CD14-positive monocyte (primary cell): Measurements from ENCODE around the gene GALT. TPM values are rescaled to one million over a fixed set of nuclear protein-coding genes. Genes with fewer than 3 reads are reported as not detected.
A peak's percentile ranks its signal among the peaks of the same experiment; 100 is the strongest.

Experiments used
- DNase-seq, 3 donors: peaks; one replicate each; pipeline ENCODE4 v3.0.0-alpha.2; 2011 to 2022
- H2AFZ ChIP-seq: 2 replicates; pipeline ENCODE4 v1.6.0; 2012; ENCODE audit warnings: mild to moderate bottlenecking, low read depth, low read length, inconsistent platforms; ENCODE audit not compliant: insufficient read depth, poor library complexity, severe bottlenecking
- H3K27ac ChIP-seq, 2 donors: 1 replicate in 1 of 2; 2 replicates in 1 of 2; pipeline ENCODE4 v1.5.1; 2012 to 2013; ENCODE audit warnings: low read length in 2 of 2, control low read depth in 1 of 2, inconsistent platforms in 1 of 2, low read depth in 1 of 2, mild to moderate bottlenecking in 1 of 2
- H3K27me3 ChIP-seq, 2 donors: one replicate each; pipeline versions ENCODE4 v1.6.0 to v1.6.1; 2011 to 2013; ENCODE audit warnings: low read length in 2 of 2; ENCODE audit not compliant: control insufficient read depth in 2 of 2, insufficient read depth in 2 of 2
- H3K36me3 ChIP-seq, 2 donors: replicated peaks in 1 of 2; 1 replicate in 1 of 2; 2 replicates in 1 of 2; pipeline versions ENCODE4 v1.5.1 to v1.6.1; 2012 to 2013; ENCODE audit warnings: low read length in 2 of 2, control low read depth in 1 of 2, inconsistent platforms in 1 of 2, mild to moderate bottlenecking in 1 of 2; ENCODE audit not compliant: insufficient read depth in 2 of 2, control insufficient read depth in 1 of 2
- H3K4me1 ChIP-seq, 2 donors: 1 replicate in 1 of 2; 2 replicates in 1 of 2; pipeline versions ENCODE4 v1.5.1 to v1.6.1; 2012 to 2013; ENCODE audit warnings: low read length in 2 of 2, control low read depth in 1 of 2, inconsistent platforms in 1 of 2, mild to moderate bottlenecking in 1 of 2, moderate library complexity in 1 of 2; ENCODE audit not compliant: insufficient read depth in 2 of 2, control insufficient read depth in 1 of 2
- H3K4me2 ChIP-seq: replicated peaks from 2 replicates; pipeline ENCODE3; 2012; ENCODE audit warnings: low read length, moderate library complexity, mild to moderate bottlenecking; ENCODE audit not compliant: poor library complexity, severe bottlenecking; ENCODE audit errors: extremely low read depth
- H3K4me3 ChIP-seq, 3 experiments: fragments of 200-600 bp in 1 of 3; sonication (generic) in 1 of 3; replicated peaks in 1 of 3; 1 replicate in 2 of 3; 2 replicates in 1 of 3; pipeline ENCODE4 v1.5.1; 2011 to 2013; ENCODE audit warnings: low read length in 3 of 3, mild to moderate bottlenecking in 3 of 3, control low read depth in 2 of 3, low read depth in 2 of 3, inconsistent platforms in 1 of 3, moderate library complexity in 1 of 3
- H3K79me2 ChIP-seq: 2 replicates; pipeline ENCODE4 v1.6.0; 2012; ENCODE audit warnings: mild to moderate bottlenecking, control low read depth, inconsistent platforms, low read length, moderate library complexity; ENCODE audit not compliant: insufficient read depth
- H3K9ac ChIP-seq: 2 replicates; pipeline ENCODE4 v1.6.0; 2017; ENCODE audit warnings: low read length, mild to moderate bottlenecking; ENCODE audit not compliant: insufficient read depth, poor library complexity, severe bottlenecking
- H3K9me3 ChIP-seq, 2 donors: replicated peaks in 1 of 2; 1 replicate in 1 of 2; 2 replicates in 1 of 2; pipeline versions ENCODE4 v1.5.1 to v1.6.1; 2012 to 2013; ENCODE audit warnings: low read length in 2 of 2, control low read depth in 1 of 2; ENCODE audit not compliant: control insufficient read depth in 1 of 2, insufficient read depth in 1 of 2
- H4K20me1 ChIP-seq: 2 replicates; pipeline ENCODE4 v1.6.0; 2012; ENCODE audit warnings: mild to moderate bottlenecking, low read length, control low read depth, moderate library complexity; ENCODE audit not compliant: insufficient read depth
- H3K27ac Mint-ChIP-seq, 7 donors: one replicate each; pipeline ENCODE4 v1.8.0; 2020; ENCODE audit warnings: mild to moderate bottlenecking in 7 of 7, mixed read lengths in 7 of 7, moderate library complexity in 6 of 7, inconsistent platforms in 2 of 7
- H3K27me3 Mint-ChIP-seq, 3 donors: one replicate each; pipeline ENCODE4 v1.8.0; 2021 to 2022; ENCODE audit warnings: low read depth in 3 of 3, mild to moderate bottlenecking in 3 of 3, mixed read lengths in 3 of 3, moderate library complexity in 3 of 3, inconsistent platforms in 1 of 3
- H3K36me3 Mint-ChIP-seq, 2 donors: one replicate each; pipeline ENCODE4 v1.8.0; 2020; ENCODE audit warnings: mixed read lengths in 2 of 2, inconsistent platforms in 1 of 2, mild to moderate bottlenecking in 1 of 2
- H3K4me1 Mint-ChIP-seq: one replicate; pipeline ENCODE4 v1.8.0; 2020; ENCODE audit warnings: mild to moderate bottlenecking, mixed read lengths
- H3K4me3 Mint-ChIP-seq, 2 donors: one replicate each; pipeline ENCODE4 v1.8.0; 2020; ENCODE audit warnings: mild to moderate bottlenecking in 2 of 2, mixed read lengths in 2 of 2, moderate library complexity in 1 of 2
- H3K9me3 Mint-ChIP-seq, 7 donors: one replicate each; pipeline ENCODE4 v1.8.0; 2020 to 2022; ENCODE audit warnings: mixed read lengths in 7 of 7, mild to moderate bottlenecking in 6 of 7, moderate library complexity in 6 of 7, inconsistent platforms in 2 of 7
- WGBS: methylation state at CpG from one replicate; pipeline ENCODE4 v1.1.5; 2013; ENCODE audit warnings: missing lambda C conversion rate; ENCODE audit not compliant: insufficient coverage; 5-methylcytosine and 5-hydroxymethylcytosine counted together
- intact Hi-C, 2 donors: fragments of 100-400 bp; cut with micrococcal nuclease; formaldehyde crosslinking; loops; one replicate each; pipeline versions ENCODE4 v1.15.0 to v1.15.1; 2023
- polyA plus RNA-seq, 3 donors: library from polyadenylated mRNA; depleted of rRNA in 1 of 3; unstranded in 2 of 3; stranded (reverse) in 1 of 3; fragments of 300-500 nt in 2 of 3; fragments of >200 nt in 1 of 3; fragmentation: Illumina TruSeq in 2 of 3; gene quantifications; 1 replicate in 2 of 3; 2 replicates in 1 of 3; pipeline ENCODE4 v1.2.3, GENCODE V29; 2012 to 2021
- TF ChIP-seq, protein P1 (sequence below): fragments of 200-600 bp; IDR thresholded peaks from one replicate; pipeline ENCODE4 v1.8.0; 2022; ENCODE audit warnings: antibody characterized with exemption, mild to moderate bottlenecking

Gene GALT
- polyA plus RNA-seq, 3 donors: 25.6 to 103 (median 26.9) TPM

DNA sequence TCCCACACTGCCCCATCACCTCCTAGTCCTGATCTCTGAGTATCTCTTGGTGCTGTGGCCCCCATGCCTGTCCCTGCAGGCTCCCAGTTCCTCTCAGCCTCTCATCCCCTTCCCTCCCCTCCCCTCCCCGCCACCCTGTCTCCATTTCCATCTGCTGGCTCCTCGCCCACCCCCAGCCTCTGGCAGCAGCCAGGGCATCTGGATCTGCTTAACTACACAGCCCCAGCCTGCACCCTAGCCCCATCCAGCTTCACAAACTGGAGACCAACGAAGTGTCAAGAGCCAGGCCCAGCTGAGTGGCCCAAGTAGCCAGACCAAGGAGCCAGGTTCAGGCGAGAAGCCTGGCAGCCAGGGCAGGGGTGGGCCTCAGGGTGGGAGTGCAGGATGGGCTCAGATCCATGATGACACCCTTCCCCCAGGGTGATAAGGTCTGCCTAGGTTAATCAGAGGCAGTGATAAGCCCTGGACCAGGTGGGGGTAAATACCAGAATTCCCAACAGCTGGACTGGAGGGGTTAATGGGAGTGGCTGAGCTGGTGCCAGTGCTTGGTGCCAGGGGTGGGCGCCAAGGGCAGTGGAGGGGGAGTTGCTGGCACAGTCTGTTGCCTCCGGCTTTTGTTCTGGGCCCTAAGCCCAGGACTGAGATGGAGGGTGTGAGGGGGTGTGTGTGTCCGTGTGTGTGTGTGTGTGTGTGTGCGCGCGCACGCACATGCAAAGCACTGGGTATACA is 8.0 kb downstream of the GALT start:
- H2AFZ ChIP-seq: no peak overlapping the region
- H3K4me3 ChIP-seq: no peak overlapping the region
- no peak overlapping the region for H3K4me2 ChIP-seq
- peaks cover 8 to 14% (median 8%) of the 10 kb centered on the region in 3 donors for H3K27me3 Mint-ChIP-seq
- H3K79me2 ChIP-seq: no peaks in the 10 kb centered on the region
- TF ChIP-seq, protein P1, sequence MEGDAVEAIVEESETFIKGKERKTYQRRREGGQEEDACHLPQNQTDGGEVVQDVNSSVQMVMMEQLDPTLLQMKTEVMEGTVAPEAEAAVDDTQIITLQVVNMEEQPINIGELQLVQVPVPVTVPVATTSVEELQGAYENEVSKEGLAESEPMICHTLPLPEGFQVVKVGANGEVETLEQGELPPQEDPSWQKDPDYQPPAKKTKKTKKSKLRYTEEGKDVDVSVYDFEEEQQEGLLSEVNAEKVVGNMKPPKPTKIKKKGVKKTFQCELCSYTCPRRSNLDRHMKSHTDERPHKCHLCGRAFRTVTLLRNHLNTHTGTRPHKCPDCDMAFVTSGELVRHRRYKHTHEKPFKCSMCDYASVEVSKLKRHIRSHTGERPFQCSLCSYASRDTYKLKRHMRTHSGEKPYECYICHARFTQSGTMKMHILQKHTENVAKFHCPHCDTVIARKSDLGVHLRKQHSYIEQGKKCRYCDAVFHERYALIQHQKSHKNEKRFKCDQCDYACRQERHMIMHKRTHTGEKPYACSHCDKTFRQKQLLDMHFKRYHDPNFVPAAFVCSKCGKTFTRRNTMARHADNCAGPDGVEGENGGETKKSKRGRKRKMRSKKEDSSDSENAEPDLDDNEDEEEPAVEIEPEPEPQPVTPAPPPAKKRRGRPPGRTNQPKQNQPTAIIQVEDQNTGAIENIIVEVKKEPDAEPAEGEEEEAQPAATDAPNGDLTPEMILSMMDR: no peak
- H3K27ac ChIP-seq: no peak overlapping the region
- intact Hi-C loops: no loop called here
- H3K9me3 Mint-ChIP-seq: peaks cover 0 to 4% (median 0%) of the 10 kb centered on the region in 7 donors
- H3K4me1 ChIP-seq: peaks cover 5 to 10% of the 10 kb centered on the region in 2 donors
- peaks cover 17 to 25% of the 10 kb centered on the region in 2 donors for H3K36me3 Mint-ChIP-seq
- no peak overlapping the region for H3K9ac ChIP-seq
- no peaks in the 10 kb centered on the region for H3K9me3 ChIP-seq
- H3K4me1 Mint-ChIP-seq: peaks cover 22% of the 10 kb centered on the region
- H3K36me3 ChIP-seq: peaks cover 6 to 16% of the 10 kb centered on the region in 2 donors
- 78% methylated on average over 6 of the region's 11 CpGs for WGBS
- H3K27me3 ChIP-seq: no peaks in the 10 kb centered on the region
- no peak for DNase-seq
- peak overlapping the region in 1 of 7 donors; percentile 33 for H3K27ac Mint-ChIP-seq
- H4K20me1 ChIP-seq: no peaks in the 10 kb centered on the region
- H3K4me3 Mint-ChIP-seq: no peak overlapping the region

DNA sequence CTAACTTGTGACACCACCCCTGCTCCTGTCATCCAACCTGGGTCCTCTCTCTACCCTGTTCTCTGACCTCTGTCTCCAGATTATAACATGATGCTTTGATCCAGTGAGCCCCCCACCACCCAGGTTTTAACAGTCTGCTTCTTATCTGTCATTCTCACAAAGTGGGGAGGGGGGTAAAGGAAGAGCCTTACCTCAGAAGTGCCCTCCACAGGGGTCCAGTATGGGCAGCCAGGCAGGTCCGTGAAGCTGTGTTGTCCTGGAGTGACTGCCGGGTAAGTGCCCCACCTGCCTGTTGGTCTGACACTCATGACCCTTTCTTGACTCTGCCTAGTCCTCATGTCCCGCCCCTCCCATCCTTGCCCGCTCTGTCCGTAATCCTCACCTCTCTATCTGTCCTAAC is 8.9 kb downstream of the GALT start:
- H4K20me1 ChIP-seq: no peaks in the 10 kb centered on the region
- no peak overlapping the region for H3K4me2 ChIP-seq
- H3K27me3 Mint-ChIP-seq: peaks cover 8 to 14% (median 8%) of the 10 kb centered on the region in 3 donors
- no peak overlapping the region for H3K9ac ChIP-seq
- no peak overlapping the region for H2AFZ ChIP-seq
- H3K9me3 Mint-ChIP-seq: peaks cover 0 to 4% (median 0%) of the 10 kb centered on the region in 7 donors
- DNase-seq: no peak
- H3K4me1 Mint-ChIP-seq: peaks cover 22% of the 10 kb centered on the region
- H3K27ac ChIP-seq: no peak overlapping the region
- no peaks in the 10 kb centered on the region for H3K9me3 ChIP-seq
- H3K36me3 ChIP-seq: peaks cover 0 to 7% of the 10 kb centered on the region in 2 donors
- H3K4me1 ChIP-seq: peaks cover 5 to 10% of the 10 kb centered on the region in 2 donors
- H3K36me3 Mint-ChIP-seq: peaks cover 8 to 18% of the 10 kb centered on the region in 2 donors
- WGBS: 100% methylated on average over 4 of the region's 5 CpGs
- no peaks in the 10 kb centered on the region for H3K79me2 ChIP-seq
- H3K4me3 Mint-ChIP-seq: no peak overlapping the region
- no peak overlapping the region for H3K27ac Mint-ChIP-seq
- intact Hi-C loops: no loop called here
- no peaks in the 10 kb centered on the region for H3K27me3 ChIP-seq
- no peak overlapping the region for H3K4me3 ChIP-seq
- TF ChIP-seq, protein P1: no peak
